Adipocyte (in vitro differentiated cells): Measurements from ENCODE around the gene TENM4.

ENCODE experiments used
- DNase-seq: peaks from one replicate; pipeline ENCODE4 v3.0.0-alpha.2; 2015; ENCODE audit warnings: low read depth
- H3K27me3 ChIP-seq: replicated peaks from 2 replicates; pipeline ENCODE4 v1.7.0; 2013; ENCODE audit warnings: mild to moderate bottlenecking, low read length, moderate library complexity; ENCODE audit not compliant: control insufficient read depth, insufficient read depth
- H3K36me3 ChIP-seq: 2 replicates; pipeline ENCODE4 v1.7.0; 2013; ENCODE audit warnings: low read length, mild to moderate bottlenecking, moderate library complexity; ENCODE audit not compliant: control insufficient read depth, insufficient read depth, severe bottlenecking
- H3K4me1 ChIP-seq: 2 replicates; pipeline ENCODE4 v1.7.0; 2013; ENCODE audit warnings: mild to moderate bottlenecking, low read length, moderate library complexity; ENCODE audit not compliant: control insufficient read depth, insufficient read depth
- H3K4me3 ChIP-seq: 2 replicates; pipeline ENCODE4 v1.7.0; 2013; ENCODE audit warnings: mild to moderate bottlenecking, low read length, moderate library complexity
- H3K9ac ChIP-seq: 2 replicates; pipeline ENCODE4 v1.7.0; 2013; ENCODE audit warnings: mild to moderate bottlenecking, low read length, moderate library complexity
- H3K9me3 ChIP-seq: 2 replicates; pipeline ENCODE4 v1.7.0; 2013; ENCODE audit warnings: mild to moderate bottlenecking, low read length, moderate library complexity; ENCODE audit not compliant: control insufficient read depth

The TENM4 gene

GRCh38 chr11:79447038-79447786, 6.4 kb upstream of the TENM4 start:
- Histone ChIP-seq H3K36me3 (no peaks in the 10 kb centered on the region), H3K4me3 (no peak overlapping the region), H3K9ac (no peak overlapping the region), H3K9me3 (no peaks in the 10 kb centered on the region), H3K27me3 (peaks cover 2% of the 10 kb centered on the region), H3K4me1 (no peaks in the 10 kb centered on the region)
- no peak for DNase-seq

GRCh38 chr11:79444923-79445322, 4.1 kb upstream of the TENM4 start:
- Histone ChIP-seq H3K9ac (no peak overlapping the region), H3K9me3 (no peaks in the 10 kb centered on the region), H3K36me3 (no peaks in the 10 kb centered on the region), H3K4me3 (no peak overlapping the region), H3K27me3 (peaks cover 2% of the 10 kb centered on the region), H3K4me1 (peaks cover 10% of the 10 kb centered on the region)
- DNase-seq = no peak

GRCh38 chr11:79441461-79441875, 638 bp upstream of the TENM4 start:
- H3K4me3 ChIP-seq = peak overlapping the region; percentile 88
- H3K9ac ChIP-seq = peak overlapping the region; percentile 87
- H3K4me1 ChIP-seq = peaks cover 19% of the 10 kb centered on the region
- H3K27me3 ChIP-seq = peaks cover 2% of the 10 kb centered on the region
- no peaks in the 10 kb centered on the region for H3K36me3 ChIP-seq
- no peaks in the 10 kb centered on the region for H3K9me3 ChIP-seq
- no peak for DNase-seq

- Histone ChIP-seq H3K9ac (peak overlapping the region; percentile 87), H3K36me3 (no peaks in the 10 kb centered on the region), H3K4me1 (peaks cover 30% of the 10 kb centered on the region), H3K4me3 (peak overlapping the region; percentile 88), H3K9me3 (no peaks in the 10 kb centered on the region), H3K27me3 (peaks cover 2% of the 10 kb centered on the region)
- peak; percentile 40 for DNase-seq
These were observed 802 bp downstream of the TENM4 start for GRCh38 chr11:79439886-79440570.

- peak; percentile 15 for DNase-seq
- H3K4me1 ChIP-seq = peaks cover 35% of the 10 kb centered on the region
- peaks cover 2% of the 10 kb centered on the region for H3K27me3 ChIP-seq
These were observed 1.4 kb downstream of the TENM4 start for GRCh38 chr11:79439410-79439885.

GRCh38 chr11:79438631-79439409, 2.0 kb downstream of the TENM4 start:
- H3K9ac ChIP-seq = peak overlapping the region; percentile 87
- peak overlapping the region; percentile 88 for H3K4me3 ChIP-seq
- DNase-seq = peak; percentile 43
- no peaks in the 10 kb centered on the region for H3K9me3 ChIP-seq
- H3K36me3 ChIP-seq = no peaks in the 10 kb centered on the region
- peaks cover 1% of the 10 kb centered on the region for H3K27me3 ChIP-seq
- peaks cover 42% of the 10 kb centered on the region for H3K4me1 ChIP-seq

More at GRCh38 chr11:79439410-79439885, 1.4 kb downstream of the TENM4 start:
- Histone ChIP-seq H3K36me3 (no peaks in the 10 kb centered on the region), H3K9me3 (no peaks in the 10 kb centered on the region), H3K9ac (peak overlapping the region; percentile 87), H3K4me3 (peak overlapping the region; percentile 88)

GRCh38 chr11:79437981-79438630, 2.7 kb downstream of the TENM4 start:
- peak overlapping the region; percentile 88 for H3K4me3 ChIP-seq
- H3K9me3 ChIP-seq = no peaks in the 10 kb centered on the region
- no peaks in the 10 kb centered on the region for H3K36me3 ChIP-seq
- peak overlapping the region; percentile 87 for H3K9ac ChIP-seq
- DNase-seq = peak; percentile 34
- H3K27me3 ChIP-seq = no peaks in the 10 kb centered on the region
- H3K4me1 ChIP-seq = peaks cover 49% of the 10 kb centered on the region

GRCh38 chr11:79437278-79437980, 3.4 kb downstream of the TENM4 start:
- H3K36me3 ChIP-seq = no peaks in the 10 kb centered on the region
- H3K9me3 ChIP-seq = no peaks in the 10 kb centered on the region
- peak overlapping the region; percentile 87 for H3K9ac ChIP-seq
- peak; percentile 69 for DNase-seq
- peak overlapping the region; percentile 88 for H3K4me3 ChIP-seq
- H3K4me1 ChIP-seq = peaks cover 51% of the 10 kb centered on the region
- no peaks in the 10 kb centered on the region for H3K27me3 ChIP-seq

GRCh38 chr11:79436919-79437277, 3.9 kb downstream of the TENM4 start:
- H3K36me3 ChIP-seq = no peaks in the 10 kb centered on the region
- H3K27me3 ChIP-seq = no peaks in the 10 kb centered on the region
- H3K4me1 ChIP-seq = peaks cover 51% of the 10 kb centered on the region
- no peaks in the 10 kb centered on the region for H3K9me3 ChIP-seq
- H3K4me3 ChIP-seq = peak overlapping the region; percentile 88
- no peak for DNase-seq
- peak overlapping the region; percentile 87 for H3K9ac ChIP-seq

- Histone ChIP-seq H3K27me3 (no peaks in the 10 kb centered on the region), H3K4me3 (peak overlapping the region; percentile 24), H3K9me3 (no peaks in the 10 kb centered on the region), H3K4me1 (peaks cover 50% of the 10 kb centered on the region), H3K9ac (no peak overlapping the region), H3K36me3 (no peaks in the 10 kb centered on the region)
- no peak for DNase-seq
These were observed 6.5 kb downstream of the TENM4 start for GRCh38 chr11:79434283-79434682.
